HUES48 (cell line): ENCODE measurements around the gene UBTF.

Source experiments
- H3K27ac ChIP-seq: one replicate; pipeline ENCODE4 v1.7.0; 2013; ENCODE audit warnings: low read depth, low read length, inconsistent platforms
- H3K27me3 ChIP-seq: 2 replicates; pipeline ENCODE4 v1.6.1; 2013; ENCODE audit warnings: mild to moderate bottlenecking, low read length; ENCODE audit not compliant: control insufficient read depth, insufficient read depth
- H3K36me3 ChIP-seq: 2 replicates; pipeline ENCODE4 v1.6.1; 2013; ENCODE audit warnings: low read length; ENCODE audit not compliant: control insufficient read depth, insufficient read depth
- H3K4me1 ChIP-seq: 2 replicates; pipeline ENCODE4 v1.6.1; 2013; ENCODE audit warnings: mild to moderate bottlenecking, low read length; ENCODE audit not compliant: control insufficient read depth, insufficient read depth
- H3K4me3 ChIP-seq: 2 replicates; pipeline ENCODE4 v1.5.1; 2013; ENCODE audit warnings: mild to moderate bottlenecking, low read depth, low read length
- H3K9ac ChIP-seq: 2 replicates; pipeline ENCODE4 v1.6.1; 2013; ENCODE audit warnings: mild to moderate bottlenecking, low read depth, low read length, moderate library complexity
- H3K9me3 ChIP-seq: 2 replicates; pipeline ENCODE4 v1.6.1; 2013; ENCODE audit warnings: low read length; ENCODE audit not compliant: control insufficient read depth, insufficient read depth

Gene UBTF

DNA sequence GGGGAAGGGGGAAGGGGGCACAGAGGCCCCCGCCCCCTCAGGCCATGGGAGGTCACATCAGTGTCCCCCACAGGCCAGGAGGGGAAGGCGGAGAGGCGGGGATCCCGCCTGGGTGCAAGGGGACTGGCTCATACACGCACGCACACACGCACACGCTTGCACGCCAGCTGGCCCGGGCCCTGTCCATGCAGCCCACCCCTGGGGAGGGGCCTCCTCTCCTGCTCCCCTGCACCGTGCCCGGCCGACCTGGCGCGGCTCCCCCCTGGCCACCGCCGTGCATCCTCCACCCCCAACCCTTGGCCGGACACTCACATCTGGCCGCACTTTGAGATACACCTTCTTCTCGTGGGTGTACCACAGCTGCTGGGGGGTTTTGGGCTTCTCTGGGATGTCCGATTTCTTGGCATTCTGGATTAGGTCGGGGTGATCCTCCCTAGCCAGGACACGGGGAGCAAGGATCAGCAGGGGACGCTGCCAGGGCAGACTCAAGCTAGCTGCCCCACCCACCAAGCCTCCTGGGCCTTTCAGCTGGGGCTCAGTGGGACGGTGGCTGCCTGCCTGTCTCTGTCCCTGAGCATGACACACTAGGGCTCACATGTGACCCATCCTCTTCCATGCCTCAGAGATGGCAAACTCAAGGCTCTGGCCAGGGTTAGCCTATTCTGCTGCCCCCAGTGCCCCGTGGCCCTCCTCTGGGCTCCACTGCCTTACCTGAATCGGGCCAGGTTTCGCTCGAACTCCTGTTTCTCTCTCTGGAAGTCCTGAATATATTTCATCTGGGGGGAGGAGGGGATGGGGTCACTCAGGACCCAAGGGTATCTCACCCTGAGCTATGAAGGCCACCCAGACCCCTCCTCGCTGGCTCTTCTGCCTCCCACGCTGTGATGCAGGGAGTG, 6.7 kb downstream of the UBTF start:
- H3K27ac ChIP-seq, result no peak overlapping the region
- no peak overlapping the region for H3K4me3 ChIP-seq
- H3K9me3 ChIP-seq, result no peaks in the 10 kb centered on the region
- H3K36me3 ChIP-seq, result peaks cover 86% of the 10 kb centered on the region
- no peak overlapping the region for H3K9ac ChIP-seq
- peaks cover 4% of the 10 kb centered on the region for H3K4me1 ChIP-seq
- H3K27me3 ChIP-seq, result no peaks in the 10 kb centered on the region

DNA sequence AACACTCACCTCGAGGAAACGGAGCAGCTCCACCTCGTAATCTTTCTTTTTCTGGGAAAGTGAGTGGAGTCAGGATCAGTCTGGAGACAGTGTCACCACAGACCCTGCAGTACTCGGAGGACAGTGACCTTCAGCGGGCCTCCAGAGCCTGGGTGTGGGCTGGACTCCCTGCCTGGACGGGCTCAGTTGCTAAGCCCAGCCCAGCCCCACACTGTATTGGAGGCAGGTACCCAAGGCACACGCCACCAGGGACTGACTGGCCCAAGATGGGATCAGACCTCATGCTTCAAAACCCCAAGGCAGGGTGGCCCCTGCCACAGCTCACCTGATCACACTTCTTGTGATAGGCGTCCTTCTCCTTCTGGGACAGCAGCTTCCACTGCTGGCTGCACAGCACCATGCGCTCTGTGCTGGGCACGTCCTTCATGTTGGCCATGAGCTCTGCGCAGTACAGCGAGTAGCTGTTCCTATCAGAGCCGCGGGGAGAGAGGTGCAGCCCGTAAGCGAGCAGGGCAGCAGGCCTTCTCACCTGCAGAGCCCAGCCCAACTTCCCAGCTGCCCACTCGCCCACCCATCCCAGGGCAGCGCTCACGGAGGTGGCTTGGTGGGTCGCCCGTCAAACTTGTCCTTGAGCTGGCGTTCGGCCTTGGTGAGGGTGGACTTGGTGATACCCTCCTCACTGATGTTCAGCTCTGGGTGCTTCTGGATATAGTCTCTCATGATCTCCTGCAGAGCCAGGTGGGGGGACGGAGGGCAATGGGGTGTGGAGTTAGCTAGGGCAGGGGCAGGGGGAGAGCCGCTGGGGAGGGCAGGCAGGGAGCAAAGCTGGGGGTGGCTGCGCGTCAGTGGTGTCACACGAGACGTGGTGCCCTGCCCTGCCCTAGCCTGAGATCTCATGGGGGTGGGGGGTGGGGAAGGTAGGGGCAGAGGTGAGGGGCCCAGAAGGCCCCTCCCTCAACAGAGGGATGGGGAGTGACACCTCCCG, 7.9 kb downstream of the UBTF start:
- no peak overlapping the region for H3K4me3 ChIP-seq
- H3K4me1 ChIP-seq, result no peaks in the 10 kb centered on the region
- H3K9me3 ChIP-seq, result no peaks in the 10 kb centered on the region
- no peak overlapping the region for H3K9ac ChIP-seq
- peak overlapping the region; percentile 73 for H3K27ac ChIP-seq
- peaks cover 86% of the 10 kb centered on the region for H3K36me3 ChIP-seq
- no peaks in the 10 kb centered on the region for H3K27me3 ChIP-seq

DNA sequence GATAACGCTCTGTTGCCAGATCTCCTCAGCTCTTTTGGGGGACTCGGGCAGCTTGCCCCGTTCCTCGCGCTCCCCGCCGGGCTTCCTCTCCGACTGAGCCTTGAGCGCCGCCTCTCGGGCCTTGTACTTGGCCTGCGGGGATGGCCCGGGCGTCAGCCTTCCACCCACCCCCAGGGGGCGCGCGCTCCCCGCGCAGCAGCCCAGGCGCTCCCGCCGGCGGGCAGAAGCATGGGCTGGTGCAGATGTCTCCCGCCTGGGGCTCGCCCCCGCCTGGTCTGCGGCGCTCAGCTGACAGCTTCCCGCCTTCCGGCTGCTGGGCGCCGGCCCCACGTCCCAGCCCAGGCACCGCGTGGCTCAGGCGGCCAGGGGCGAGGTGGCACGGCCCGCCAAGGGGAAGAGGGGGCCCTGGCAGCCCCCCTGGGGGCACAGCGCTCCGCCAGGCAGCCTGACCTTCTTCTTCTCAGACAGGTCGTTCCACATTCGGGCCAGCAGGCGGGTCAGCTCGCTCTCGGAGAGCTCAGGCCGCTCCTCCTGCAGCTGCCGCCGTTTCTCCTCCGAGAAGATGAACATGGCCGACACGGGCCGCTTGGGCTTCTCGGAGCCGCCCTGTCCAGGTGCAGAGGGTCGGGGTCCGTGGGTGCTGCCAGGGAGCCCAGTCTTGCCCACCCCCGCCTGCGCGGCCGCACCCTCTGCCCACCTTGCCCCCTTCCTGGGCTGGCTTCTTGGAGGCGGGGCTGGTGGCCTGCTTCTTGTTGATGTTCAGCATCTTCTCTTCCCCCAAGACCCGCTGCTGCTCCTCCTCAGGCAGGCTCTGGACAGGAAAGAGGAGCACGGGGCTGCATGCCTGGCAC, 8.9 kb downstream of the UBTF start:
- Histone ChIP-seq H3K9ac (no peak overlapping the region), H3K27me3 (no peaks in the 10 kb centered on the region), H3K9me3 (no peaks in the 10 kb centered on the region), H3K27ac (peak overlapping the region; percentile 73), H3K4me1 (no peaks in the 10 kb centered on the region), H3K36me3 (peaks cover 76% of the 10 kb centered on the region), H3K4me3 (no peak overlapping the region)

DNA sequence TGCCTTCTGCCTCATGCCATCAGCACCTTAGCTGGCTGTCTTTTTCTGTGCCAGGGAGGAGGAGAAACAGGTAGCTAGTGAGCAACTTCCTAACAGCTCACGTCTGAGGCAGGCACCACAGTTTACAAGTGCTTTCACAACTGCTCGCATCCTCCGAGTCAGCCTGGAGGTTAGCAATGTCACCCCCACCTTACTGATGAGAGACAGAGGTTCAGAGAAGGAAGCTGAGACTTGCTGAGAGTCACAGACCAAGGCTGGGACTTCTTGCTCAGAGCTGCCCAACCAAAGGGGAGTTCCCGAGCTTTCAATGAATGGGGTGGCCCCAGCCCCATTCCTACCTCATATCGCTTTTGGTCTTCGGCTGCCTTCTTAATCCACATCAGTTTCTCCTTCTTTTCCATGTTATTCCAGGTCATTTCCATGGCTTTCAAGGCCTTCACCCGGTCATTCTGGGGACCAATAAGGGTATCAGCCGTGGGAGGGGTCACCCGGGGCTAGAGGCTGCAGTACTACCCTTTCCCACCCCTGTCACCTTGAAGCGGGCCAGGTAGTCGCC, 9.6 kb downstream of the UBTF start:
- Histone ChIP-seq H3K9ac (no peak overlapping the region), H3K4me1 (no peaks in the 10 kb centered on the region), H3K4me3 (no peak overlapping the region), H3K27me3 (no peaks in the 10 kb centered on the region), H3K36me3 (peaks cover 69% of the 10 kb centered on the region), H3K27ac (no peak overlapping the region), H3K9me3 (no peaks in the 10 kb centered on the region)

DNA sequence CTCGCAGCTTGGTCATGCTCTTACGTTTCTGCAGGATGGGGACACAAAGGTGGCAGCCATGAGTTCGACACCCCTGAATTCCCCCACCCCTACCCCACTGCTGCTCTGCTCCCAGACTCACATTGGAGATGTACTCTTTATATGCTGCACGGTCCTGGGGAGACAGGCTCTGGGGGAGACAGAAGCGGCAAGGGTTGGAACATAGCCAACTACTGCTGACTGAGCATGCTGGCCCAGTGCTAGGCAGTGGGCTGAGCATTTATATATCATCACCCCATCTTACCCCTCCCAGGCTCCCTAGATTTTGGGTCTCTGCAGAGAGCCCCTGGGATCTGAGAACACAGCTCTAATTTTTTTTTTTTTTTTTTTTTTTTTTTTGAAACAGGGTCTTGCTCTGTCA, 11.7 kb downstream of the UBTF start:
- no peak overlapping the region for H3K27ac ChIP-seq
- no peaks in the 10 kb centered on the region for H3K9me3 ChIP-seq
- H3K4me1 ChIP-seq, result peaks cover 5% of the 10 kb centered on the region
- no peaks in the 10 kb centered on the region for H3K27me3 ChIP-seq
- H3K4me3 ChIP-seq, result no peak overlapping the region
- no peak overlapping the region for H3K9ac ChIP-seq
- H3K36me3 ChIP-seq, result peaks cover 48% of the 10 kb centered on the region

DNA sequence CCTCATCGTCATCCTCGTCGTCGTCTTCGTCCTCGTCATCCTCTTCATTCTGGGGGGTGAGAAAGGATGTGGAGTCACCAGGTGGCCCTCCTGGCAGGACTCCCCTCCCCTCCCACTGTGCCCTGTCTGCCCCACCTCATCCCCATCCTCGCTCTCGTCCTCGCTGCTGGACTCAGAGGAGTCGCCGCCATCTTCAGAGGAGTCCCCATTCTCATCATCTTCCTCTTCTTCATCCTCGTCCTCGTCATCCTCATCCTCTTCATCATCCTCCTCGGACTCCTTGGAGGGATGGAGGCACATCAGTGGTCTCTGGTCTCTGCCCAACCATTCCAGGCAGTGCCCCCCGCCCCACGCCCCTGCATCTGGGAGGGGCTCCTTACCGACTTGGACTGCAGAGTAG, 12.2 kb downstream of the UBTF start:
- Histone ChIP-seq H3K9me3 (no peaks in the 10 kb centered on the region), H3K9ac (no peak overlapping the region), H3K27ac (no peak overlapping the region), H3K4me3 (no peak overlapping the region), H3K4me1 (peaks cover 5% of the 10 kb centered on the region), H3K36me3 (peaks cover 45% of the 10 kb centered on the region), H3K27me3 (no peaks in the 10 kb centered on the region)

DNA sequence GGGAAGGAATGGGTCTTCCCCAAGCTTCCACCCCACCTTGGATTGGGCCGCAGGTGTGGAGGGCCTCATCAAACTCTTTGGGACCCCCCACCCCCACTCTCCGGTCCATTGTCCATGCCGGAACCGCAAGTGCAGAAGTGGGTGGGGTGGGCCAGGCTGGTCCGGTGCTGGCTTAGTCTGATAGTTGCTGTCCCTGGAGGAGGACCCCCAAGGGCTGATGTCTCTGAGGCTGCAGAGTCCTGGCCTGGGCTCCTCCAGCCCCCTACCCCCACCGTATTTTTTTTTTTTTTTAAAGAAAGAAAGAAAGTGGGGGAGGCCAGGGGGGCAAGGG, 12.7 kb downstream of the UBTF start:
- Histone ChIP-seq H3K4me3 (no peak overlapping the region), H3K9ac (no peak overlapping the region), H3K9me3 (no peaks in the 10 kb centered on the region), H3K27me3 (no peaks in the 10 kb centered on the region), H3K27ac (no peak overlapping the region), H3K4me1 (peaks cover 5% of the 10 kb centered on the region), H3K36me3 (peaks cover 45% of the 10 kb centered on the region)

DNA sequence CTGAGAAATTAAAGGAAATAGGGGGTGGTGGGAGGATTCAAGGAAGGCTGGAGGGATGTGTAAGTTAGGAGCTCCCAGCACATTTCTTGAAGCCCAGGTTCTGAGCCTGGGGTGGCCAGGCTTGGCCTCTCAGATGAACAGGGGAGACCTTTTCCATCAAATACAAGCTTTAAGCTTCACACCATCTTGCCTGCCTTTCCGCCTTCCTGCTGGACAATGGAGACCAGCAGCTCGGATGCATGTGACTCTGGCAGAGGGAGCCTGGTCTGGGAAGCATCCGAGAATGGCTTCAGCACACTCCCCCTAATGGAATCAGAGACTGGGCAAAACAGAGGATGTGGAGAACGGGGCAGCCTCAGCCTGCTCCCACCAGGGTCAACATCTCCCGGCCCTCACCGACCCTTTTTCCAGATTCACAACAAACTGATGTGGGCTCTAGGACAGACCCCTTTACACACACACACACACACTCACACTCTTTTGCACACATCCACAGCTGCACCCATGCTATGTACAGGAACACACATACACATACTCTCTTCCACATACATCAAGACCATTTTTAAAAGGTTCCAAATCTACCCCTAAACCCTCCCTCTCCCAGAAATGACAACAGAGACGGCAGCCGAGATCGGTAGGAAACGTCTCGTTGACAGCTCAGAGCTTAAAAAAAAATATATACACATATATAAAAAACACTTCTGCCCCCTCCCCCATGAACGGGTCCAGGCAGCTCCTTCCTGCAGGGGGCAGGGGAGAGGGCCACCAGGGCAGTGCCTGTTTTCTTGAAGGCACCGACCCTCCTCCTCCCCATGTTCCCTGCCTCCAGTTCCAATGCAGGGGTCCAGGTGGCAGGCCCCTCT, 13.3 kb downstream of the UBTF start:
- Histone ChIP-seq H3K27ac (no peak overlapping the region), H3K9ac (no peak overlapping the region), H3K9me3 (no peaks in the 10 kb centered on the region), H3K4me3 (no peak overlapping the region), H3K4me1 (peaks cover 5% of the 10 kb centered on the region), H3K27me3 (no peaks in the 10 kb centered on the region), H3K36me3 (peaks cover 39% of the 10 kb centered on the region)

DNA sequence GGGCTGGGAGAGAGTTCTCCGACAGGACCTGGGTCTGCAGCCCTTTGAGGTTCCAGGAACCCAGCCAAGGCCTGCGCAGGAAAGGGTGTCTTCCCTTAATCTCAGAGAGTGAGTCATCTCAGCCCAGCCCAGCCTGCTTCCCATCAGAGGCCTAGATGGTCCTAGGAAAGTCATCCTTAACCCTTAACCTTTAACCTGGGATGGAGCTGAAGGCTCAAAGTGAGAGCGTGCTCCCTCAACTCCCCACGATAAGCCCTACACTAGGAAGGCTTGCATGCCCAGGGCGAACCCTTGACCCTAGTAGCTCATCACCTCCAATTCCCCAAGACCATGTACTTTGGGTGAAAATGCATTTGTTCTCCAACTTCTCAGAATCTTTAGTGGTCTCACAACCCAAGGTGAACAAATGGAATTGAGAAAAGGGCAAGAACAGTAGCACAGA, 15.0 kb downstream of the UBTF start:
- H3K9me3 ChIP-seq, result no peaks in the 10 kb centered on the region
- H3K27me3 ChIP-seq, result no peaks in the 10 kb centered on the region
- H3K4me1 ChIP-seq, result peaks cover 5% of the 10 kb centered on the region
- no peak overlapping the region for H3K4me3 ChIP-seq
- H3K9ac ChIP-seq, result no peak overlapping the region
- H3K27ac ChIP-seq, result no peak overlapping the region
- peaks cover 27% of the 10 kb centered on the region for H3K36me3 ChIP-seq
